ENCODE results near the gene ZSCAN21.
"Not testable (repeated sequence)": the region's sequence is repeated elsewhere in the genome, so short reads cannot be mapped to it uniquely, and the experiment has no call there.

DNA sequence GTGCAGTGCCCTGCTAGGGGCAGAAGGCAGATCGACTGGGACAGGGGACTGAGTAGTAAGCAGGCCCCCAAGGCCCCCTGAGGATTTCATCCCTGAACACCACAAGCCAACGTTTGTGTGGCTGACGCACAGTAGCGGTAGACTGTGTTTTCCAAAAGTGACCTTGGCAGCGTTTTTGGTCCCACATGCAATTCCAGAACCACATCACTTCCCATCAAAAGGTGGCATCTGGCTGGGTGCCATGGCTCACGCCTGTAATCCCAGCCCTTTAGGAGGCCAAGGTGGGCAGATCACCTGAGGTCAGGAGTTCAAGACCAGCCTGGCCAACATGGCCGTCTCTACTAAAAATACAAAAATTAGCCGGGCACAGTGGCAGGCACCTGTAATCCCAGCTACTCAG is 39.6 kb upstream of the ZSCAN21 start:
- TF ChIP-seq, protein P1, sequence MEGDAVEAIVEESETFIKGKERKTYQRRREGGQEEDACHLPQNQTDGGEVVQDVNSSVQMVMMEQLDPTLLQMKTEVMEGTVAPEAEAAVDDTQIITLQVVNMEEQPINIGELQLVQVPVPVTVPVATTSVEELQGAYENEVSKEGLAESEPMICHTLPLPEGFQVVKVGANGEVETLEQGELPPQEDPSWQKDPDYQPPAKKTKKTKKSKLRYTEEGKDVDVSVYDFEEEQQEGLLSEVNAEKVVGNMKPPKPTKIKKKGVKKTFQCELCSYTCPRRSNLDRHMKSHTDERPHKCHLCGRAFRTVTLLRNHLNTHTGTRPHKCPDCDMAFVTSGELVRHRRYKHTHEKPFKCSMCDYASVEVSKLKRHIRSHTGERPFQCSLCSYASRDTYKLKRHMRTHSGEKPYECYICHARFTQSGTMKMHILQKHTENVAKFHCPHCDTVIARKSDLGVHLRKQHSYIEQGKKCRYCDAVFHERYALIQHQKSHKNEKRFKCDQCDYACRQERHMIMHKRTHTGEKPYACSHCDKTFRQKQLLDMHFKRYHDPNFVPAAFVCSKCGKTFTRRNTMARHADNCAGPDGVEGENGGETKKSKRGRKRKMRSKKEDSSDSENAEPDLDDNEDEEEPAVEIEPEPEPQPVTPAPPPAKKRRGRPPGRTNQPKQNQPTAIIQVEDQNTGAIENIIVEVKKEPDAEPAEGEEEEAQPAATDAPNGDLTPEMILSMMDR (IDR thresholded peaks at IDR 0.05; ENCODE audit: extremely low read depth in 1 of 2, insufficient read depth in 1 of 2, low read depth in 1 of 2, low read length in 2 of 2) = not testable (repeated sequence)
- TF ChIP-seq POLR2A (IDR thresholded peaks at IDR 0.05; ENCODE audit: low read depth, low read length); POLR2AphosphoS5 (IDR thresholded peaks at IDR 0.05; ENCODE audit: insufficient read depth, low read depth, low read length); EZH2 (IDR thresholded peaks at IDR 0.05; ENCODE audit: borderline replicate concordance, low read depth, low read length, severe bottlenecking); FOS (IDR thresholded peaks at IDR 0.05; ENCODE audit: borderline replicate concordance, insufficient read depth, low read length); MYC (IDR thresholded peaks at IDR 0.05; ENCODE audit: low read depth, low read length); JUN (IDR thresholded peaks at IDR 0.05; ENCODE audit: borderline replicate concordance, insufficient read depth, insufficient read length, low read depth); GATA2 (IDR thresholded peaks at IDR 0.05; ENCODE audit: insufficient read depth, insufficient read length, low read depth, low read length): not testable (repeated sequence)
- TF ChIP-seq, protein P2, sequence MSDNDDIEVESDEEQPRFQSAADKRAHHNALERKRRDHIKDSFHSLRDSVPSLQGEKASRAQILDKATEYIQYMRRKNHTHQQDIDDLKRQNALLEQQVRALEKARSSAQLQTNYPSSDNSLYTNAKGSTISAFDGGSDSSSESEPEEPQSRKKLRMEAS (IDR thresholded peaks at IDR 0.05; ENCODE audit: insufficient read depth, insufficient read length) = not testable (repeated sequence)
